Lower leg skin (tissue), 3 donors: Measurements from ENCODE around the gene METTL26.

ENCODE experiments used
- POLR2A ChIP-seq, 2 donors: fragments of 450-650 bp; IDR thresholded peaks; one replicate each; pipeline ENCODE4 v1.6.1; 2016 to 2017; ENCODE audit warnings: antibody characterized with exemption in 2 of 2, mild to moderate bottlenecking in 1 of 2, moderate library complexity in 1 of 2
- TF ChIP-seq, protein P1 (sequence below), 3 donors: fragments of 450-650 bp; IDR thresholded peaks; one replicate each; pipeline ENCODE4 v1.5.1; 2016; ENCODE audit warnings: antibody characterized with exemption in 3 of 3, mild to moderate bottlenecking in 3 of 3, moderate library complexity in 2 of 3

DNA sequence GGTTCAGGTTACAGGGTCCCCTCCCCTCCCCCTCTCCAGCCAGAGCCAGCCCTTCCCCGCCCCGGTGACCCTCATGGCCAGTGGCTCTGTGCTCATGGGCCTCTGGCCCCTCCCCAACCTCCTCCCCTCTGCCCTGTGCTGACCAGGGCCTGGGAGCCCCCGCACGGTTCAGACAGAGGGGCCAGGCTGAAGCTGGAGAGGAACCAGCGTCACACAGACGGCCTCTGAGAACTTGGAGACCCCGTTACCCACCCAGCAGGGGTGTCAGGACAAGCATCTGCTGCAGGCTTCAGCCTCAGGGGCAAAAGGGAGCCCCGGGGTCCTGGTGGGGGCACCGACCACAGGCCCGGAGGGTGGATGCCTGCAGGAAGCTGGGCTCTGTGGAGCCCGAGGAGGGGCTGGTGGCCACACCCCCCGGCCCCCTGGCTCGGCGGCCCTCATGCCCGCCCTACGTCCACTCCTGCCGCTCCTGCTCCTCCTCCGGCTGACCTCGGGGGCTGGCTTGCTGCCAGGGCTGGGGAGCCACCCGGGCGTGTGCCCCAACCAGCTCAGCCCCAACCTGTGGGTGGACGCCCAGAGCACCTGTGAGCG, 5.2 kb downstream of the METTL26 start, which contains the start of gene WFIKKN1:
- TF ChIP-seq, protein P1, sequence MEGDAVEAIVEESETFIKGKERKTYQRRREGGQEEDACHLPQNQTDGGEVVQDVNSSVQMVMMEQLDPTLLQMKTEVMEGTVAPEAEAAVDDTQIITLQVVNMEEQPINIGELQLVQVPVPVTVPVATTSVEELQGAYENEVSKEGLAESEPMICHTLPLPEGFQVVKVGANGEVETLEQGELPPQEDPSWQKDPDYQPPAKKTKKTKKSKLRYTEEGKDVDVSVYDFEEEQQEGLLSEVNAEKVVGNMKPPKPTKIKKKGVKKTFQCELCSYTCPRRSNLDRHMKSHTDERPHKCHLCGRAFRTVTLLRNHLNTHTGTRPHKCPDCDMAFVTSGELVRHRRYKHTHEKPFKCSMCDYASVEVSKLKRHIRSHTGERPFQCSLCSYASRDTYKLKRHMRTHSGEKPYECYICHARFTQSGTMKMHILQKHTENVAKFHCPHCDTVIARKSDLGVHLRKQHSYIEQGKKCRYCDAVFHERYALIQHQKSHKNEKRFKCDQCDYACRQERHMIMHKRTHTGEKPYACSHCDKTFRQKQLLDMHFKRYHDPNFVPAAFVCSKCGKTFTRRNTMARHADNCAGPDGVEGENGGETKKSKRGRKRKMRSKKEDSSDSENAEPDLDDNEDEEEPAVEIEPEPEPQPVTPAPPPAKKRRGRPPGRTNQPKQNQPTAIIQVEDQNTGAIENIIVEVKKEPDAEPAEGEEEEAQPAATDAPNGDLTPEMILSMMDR (IDR thresholded peaks at IDR 0.05): no peak
- TF ChIP-seq POLR2A (IDR thresholded peaks at IDR 0.05): no peak
